Stimulated activated CD8-positive, alpha-beta memory T cell treated with anti-CD3 and anti-CD28 coated beads, Interleukin-12 subunit alpha, Interleukin-12 subunit beta, amount 100 ng/mL, for 1 hour (primary cell): Measurements from ENCODE around the gene ERF.

Source experiments
- DNase-seq: peaks from one replicate; pipeline ENCODE4 v3.0.0-alpha.2; 2020; ENCODE audit warnings: low read depth

Gene ERF

DNA sequence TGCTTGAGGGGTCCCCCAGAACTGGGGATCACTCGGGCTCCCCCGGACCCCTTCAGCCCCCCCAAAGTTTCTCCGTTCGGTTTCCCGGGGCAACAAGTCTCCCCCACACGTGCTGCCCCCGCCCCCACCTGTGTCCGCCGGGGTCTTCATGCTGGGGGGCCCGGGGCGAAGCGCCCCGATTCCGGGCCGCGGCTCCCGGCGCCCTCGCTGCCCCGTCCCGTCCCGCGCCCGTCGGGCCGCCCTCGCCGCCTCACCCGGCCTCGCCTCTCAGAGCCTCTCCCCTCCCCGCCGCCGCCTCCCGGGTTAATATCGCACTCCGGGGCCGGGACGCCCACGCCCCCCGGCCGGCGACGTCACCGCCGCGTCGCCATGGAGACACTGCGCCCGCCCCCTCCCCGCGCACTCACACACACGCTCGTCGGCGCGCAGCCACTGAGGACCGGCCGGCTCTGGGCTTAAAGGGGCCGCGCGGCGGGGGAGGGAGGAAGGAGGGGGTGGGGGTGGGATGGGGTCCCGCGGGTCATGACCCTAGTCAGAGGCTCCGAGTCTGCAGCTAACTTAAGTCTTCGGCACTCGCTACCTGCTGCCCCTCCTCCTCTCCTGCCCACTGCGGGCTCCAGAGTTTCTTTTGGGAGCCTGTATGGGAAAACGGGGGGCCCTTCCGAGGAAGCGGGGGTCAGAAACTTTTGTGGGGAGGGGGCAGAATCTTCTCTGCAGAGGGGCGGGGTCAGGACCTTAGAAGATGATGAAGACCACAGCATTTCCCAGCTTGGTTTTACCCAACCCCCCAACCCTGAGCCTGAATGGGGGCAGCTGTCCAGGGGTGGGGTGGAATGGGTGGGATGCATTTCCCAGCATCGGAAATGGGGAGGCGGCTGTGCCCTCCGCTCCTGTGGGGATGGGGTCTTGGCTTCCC, at the start of gene ERF:
Gene ERF (minus strand): TSS at position 279 of the 916 bp plus-strand sequence. CDS start 129 bp downstream, at position 150.
- peak; percentile 85 for DNase-seq

DNA sequence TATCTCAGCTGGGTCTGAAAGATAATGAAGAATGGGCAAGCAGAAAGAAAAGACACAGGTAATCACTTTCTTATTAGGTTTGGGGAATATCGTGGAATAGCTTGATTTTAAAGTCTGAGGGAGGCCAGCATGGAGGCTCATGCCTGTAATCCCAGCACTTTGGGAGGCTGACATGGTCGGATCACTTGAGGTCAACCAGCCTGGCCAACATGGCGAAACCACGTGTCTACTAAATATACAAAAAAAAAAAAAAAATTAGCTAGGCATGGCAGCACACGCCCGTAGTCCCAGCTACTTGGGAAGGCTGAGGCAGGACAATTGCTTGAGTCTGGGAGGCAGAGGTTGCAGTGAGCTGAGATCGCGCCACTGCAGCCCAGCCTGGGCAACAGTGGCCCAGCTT, 48.9 kb upstream of the ERF start:
- no peak for DNase-seq

- DNase-seq = no peak
These were observed 48.2 kb upstream of the ERF start for GRCh38 chr19:42303101-42303464.

- DNase-seq = no peak
These were observed 46.8 kb upstream of the ERF start, which contains the start of gene PRR19 for GRCh38 chr19:42301646-42302203. Gene PRR19 (plus strand): TSS chr19:42302132. CDS start chr19:42309585, 7,453 bp downstream.

- DNase-seq = no peak
These were observed 42.1 kb upstream of the ERF start for GRCh38 chr19:42297039-42297438.

DNA sequence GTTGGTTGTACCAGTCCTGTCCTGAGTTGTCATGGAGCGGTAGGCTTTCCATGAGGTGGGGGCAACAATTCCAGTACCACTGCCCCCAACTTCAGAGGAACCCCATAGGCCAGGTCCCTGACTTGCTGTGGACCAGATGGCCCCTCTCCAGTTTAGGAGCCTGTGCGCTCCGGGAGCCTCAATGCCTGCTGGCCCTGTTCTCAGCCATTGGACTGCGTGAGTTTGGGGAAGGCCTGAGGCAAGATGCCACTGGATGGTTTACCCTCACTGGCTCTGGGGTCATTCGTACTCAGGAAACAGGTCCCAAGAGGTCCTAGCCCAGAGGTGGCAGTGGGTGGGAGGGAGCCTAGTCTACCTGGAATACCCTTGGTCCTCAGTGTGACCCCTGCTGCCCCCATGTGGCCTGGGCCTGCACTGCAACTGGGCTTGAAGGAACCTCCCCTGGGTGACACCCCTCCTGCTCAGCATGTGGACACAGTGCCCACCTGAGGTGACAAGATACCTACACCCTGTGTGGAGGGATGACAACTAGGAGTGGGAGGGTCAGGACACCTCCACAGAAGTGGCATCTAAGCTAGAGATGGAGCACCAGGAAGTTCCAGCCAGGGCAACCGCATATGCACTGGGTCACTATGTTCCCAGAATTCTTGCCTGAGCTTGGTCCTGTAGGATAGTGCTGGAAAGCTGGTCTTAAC, 41.0 kb upstream of the ERF start:
- peak; percentile 84 for DNase-seq

GRCh38 chr19:42295342-42295741, 40.4 kb upstream of the ERF start:
- no peak for DNase-seq

DNA sequence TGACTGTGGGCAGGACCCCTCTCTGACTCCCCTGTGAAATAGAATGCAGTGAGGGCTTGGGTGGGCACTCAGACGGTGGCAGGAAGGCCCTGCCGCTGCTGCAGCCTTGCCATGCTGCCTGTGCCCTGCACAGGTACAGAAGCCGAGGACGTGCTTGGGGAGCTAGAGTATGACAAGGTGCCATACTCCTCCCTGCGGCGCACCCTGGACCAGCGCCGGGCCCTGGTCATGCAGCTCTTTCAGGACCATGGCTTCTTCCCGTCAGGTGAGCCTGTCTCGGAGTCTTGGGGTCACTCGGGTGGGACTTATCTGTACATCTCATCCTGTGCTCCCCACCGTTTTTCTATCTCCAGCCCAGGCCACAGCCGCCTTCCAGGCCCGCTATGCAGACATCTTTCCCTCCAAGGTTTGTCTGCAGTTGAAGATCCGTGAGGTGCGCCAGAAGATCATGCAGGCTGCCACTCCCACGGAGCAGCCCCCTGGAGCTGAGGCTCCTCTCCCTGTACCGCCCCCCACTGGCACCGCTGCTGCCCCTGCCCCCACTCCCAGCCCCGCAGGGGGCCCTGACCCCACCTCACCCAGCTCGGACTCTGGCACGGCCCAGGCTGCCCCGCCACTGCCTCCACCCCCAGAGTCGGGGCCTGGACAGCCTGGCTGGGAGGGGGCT, 39.7 kb upstream of the ERF start:
- DNase-seq = no peak

- no peak for DNase-seq
These were observed 39.0 kb upstream of the ERF start for GRCh38 chr19:42293948-42294347.

DNA sequence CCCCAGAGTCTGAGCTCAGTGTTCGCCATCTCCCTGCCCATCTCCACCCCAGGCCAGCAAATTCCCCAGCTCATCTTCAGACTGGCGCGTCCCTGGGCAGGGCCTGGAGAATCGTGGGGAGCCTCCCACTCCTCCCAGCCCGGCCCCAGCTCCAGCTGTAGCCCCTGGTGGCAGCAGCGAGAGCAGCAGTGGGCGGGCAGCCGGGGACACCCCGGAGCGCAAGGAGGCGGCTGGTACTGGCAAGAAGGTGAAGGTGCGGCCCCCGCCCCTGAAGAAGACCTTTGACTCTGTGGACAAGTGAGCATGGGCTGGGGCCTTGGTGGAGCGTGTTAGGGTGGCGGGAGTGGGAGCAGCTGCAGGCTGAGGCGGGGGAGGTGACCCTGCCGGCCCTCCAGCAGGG, 38.6 kb upstream of the ERF start:
- no peak for DNase-seq

DNA sequence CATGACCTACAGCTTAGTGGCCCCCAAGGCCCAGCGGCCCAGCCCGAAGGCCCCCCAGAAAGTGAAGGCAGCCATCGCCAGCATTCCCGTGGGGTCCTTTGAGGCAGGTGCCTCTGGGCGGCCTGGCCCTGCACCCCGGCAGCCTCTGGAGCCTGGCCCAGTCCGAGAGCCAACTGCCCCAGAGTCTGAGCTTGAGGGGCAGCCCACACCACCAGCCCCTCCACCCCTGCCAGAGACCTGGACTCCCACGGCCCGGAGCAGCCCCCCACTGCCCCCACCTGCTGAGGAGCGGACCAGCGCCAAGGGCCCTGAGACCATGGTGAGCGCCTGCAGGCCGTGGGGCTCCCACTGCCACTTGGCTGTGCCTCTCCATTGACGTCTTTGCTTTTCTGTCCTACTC, 38.0 kb upstream of the ERF start:
- no peak for DNase-seq

GRCh38 chr19:42292042-42292960, 37.4 kb upstream of the ERF start:
- no peak for DNase-seq

DNA sequence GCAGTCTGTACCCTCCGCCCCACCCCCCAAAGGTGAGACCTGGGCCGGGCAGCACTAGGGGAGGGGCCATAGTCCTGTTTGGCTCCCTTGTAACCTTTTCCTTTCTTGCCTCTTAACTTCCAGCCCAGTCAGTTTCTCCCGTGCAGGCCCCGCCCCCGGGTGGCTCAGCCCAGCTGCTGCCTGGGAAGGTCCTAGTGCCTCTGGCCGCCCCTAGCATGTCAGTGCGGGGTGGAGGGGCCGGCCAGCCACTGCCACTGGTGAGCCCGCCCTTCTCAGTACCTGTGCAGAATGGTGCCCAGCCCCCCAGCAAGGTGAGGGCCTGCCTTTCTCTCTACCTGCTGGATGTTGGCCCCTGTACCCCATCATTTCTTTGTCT, 36.5 kb upstream of the ERF start:
- DNase-seq = no peak

GRCh38 chr19:42290523-42291434, 35.9 kb upstream of the ERF start:
- DNase-seq = peak; percentile 42

DNA sequence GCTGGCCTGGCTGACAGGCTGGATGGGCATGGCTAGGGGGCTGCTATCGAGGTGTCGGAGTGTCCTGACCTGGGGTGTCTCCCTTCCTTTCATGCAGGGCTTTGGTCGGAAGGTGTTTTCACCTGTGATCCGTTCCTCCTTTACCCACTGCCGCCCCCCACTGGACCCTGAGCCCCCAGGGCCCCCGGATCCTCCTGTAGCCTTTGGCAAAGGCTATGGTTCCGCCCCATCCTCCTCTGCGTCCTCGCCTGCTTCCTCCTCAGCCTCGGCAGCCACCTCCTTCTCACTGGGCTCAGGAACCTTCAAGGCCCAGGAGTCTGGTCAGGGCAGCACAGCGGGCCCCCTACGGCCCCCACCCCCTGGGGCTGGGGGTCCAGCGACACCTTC, 35.2 kb upstream of the ERF start:
- no peak for DNase-seq

- DNase-seq = no peak
These were observed 34.7 kb upstream of the ERF start for GRCh38 chr19:42289556-42290041.

DNA sequence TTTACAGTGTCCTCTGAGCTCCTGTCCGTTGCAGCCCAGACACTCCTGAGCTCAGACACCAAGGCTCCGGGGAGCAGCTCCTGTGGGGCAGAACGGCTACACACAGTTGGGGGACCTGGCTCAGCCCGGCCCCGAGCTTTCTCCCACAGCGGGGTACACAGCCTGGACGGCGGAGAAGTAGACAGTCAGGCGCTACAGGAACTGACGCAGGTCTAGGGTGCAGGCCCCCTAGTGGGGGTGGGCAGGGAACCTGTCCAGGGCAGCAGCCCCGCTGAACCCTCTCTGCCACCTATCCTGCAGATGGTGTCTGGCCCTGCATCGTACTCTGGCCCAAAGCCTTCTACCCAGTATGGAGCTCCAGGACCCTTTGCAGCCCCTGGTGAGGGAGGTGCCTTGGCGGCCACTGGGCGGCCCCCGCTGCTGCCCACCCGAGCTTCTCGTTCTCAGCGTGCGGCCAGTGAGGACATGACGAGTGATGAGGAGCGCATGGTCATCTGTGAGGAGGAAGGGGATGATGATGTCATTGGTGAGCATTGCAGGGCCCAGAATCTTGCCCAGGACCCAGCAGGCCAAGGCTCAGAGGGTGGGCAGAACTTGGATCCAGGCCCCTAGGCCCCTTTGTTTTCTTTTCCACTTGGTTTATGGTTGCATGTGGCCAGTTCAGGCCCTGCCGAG, 34.1 kb upstream of the ERF start:
- DNase-seq = no peak

DNA sequence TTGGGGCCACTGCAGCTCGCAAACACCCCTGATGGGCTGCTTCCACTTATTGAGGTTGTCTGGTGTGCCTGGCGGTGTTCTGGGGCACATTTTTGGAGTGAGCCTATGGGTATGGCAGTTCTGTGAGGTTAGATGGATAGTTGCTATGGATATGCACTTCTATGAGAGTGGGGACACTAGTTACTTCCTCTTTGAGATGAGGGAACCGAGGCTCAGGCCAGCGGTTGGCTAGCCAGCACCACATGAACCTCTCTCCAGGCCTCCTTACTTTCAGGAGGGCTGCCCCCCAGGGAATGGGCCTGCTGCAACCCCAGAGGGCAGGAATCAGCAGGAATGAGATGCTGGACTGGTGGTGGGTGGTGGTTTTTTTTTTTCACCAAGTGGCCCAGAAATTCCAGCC, 33.5 kb upstream of the ERF start:
- no peak for DNase-seq

- no peak for DNase-seq
These were observed 32.8 kb upstream of the ERF start for GRCh38 chr19:42287827-42288107.
